ENCODE results near the gene AP3S2.

- no peak for TF ChIP-seq CTCF (IDR thresholded peaks at IDR 0.05)
- TF ChIP-seq POLR2AphosphoS5 (IDR thresholded peaks at IDR 0.05) = no peak
- TF ChIP-seq POLR2A (IDR thresholded peaks at IDR 0.05) = no peak
Measured at GRCh38 chr15:89814112-89814742, 79.6 kb downstream of the AP3S2 start.

Measured in transverse colon (tissue), 4 donors.